HTR-8/SVneo (cell line): ENCODE measurements around the gene ZNF423.
A peak's percentile ranks its signal among the peaks of the same experiment; 100 is the strongest.

Experiments
- DNase-seq: peaks from one replicate; pipeline ENCODE4 v3.0.0; 2011; ENCODE audit warnings: low spot score, mixed read lengths; ENCODE audit not compliant: insufficient read length
- FAIRE-seq: peaks from 2 replicates; lab custom pipeline; 2011; peaks lifted over from hg19 to GRCh38; lab: Jason Lieb, UNC

Gene ZNF423

DNA sequence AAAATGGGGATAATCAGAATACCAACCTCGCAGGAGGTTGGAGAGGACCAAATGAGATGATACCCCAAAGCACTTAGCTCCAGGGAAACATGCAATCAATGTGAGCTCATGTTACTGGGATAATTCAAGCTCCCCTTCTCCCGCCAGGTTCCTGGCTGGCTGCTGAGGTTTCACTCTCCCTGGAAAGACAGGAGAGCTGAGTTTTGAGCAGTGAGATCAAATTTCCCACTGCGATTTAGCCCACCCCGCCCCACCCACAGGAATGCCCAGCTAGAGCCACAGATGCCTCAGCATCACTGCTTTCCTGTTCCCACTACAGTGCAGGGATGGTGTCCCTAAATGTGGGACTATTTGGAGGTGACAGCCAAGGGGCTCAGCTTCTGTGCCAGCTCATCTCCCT is 56.7 kb downstream of the ZNF423 start:
- FAIRE-seq: no peak
- DNase-seq: peak; percentile 26

DNA sequence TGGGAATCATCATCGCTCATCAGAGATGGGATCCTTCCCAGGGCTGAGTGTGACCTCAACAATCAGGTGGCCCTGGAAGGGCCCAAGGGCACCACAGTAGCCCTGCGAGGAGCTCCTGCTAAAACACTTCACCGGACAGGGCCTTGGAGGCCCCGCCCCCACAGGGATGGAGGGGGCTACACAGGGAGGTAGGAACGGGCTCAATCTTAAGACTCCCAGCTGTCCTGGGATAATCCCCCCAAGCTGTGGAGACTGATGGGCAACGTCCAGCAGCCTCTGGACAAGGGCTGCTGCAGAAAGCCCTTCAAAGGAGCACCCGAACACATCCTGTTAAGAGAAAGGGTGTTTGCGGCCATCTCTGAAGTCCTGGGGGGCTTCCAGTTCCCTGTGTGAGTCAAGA is 60.4 kb downstream of the ZNF423 start:
- no peak for DNase-seq
- no peak for FAIRE-seq

DNA sequence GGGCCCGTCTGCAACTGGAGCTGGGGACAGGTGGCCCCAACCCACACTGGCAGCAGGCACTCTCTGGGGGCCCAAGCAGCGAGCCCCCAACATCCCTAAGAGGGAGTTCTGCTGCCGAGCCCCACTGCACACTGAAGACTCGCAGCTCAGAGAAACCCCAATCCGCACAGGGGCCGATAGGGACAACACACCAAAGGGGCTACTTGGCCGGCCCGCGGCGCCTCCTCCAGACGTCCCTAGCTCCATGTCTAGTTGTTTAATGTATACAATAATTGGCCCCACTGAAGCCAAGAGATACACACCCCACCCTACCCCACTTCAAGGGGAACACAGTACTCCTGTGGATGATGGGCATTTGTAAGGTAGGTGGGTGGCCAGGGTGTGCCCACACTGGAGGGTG is 62.7 kb downstream of the ZNF423 start:
- DNase-seq (no peak), FAIRE-seq (no peak)

DNA sequence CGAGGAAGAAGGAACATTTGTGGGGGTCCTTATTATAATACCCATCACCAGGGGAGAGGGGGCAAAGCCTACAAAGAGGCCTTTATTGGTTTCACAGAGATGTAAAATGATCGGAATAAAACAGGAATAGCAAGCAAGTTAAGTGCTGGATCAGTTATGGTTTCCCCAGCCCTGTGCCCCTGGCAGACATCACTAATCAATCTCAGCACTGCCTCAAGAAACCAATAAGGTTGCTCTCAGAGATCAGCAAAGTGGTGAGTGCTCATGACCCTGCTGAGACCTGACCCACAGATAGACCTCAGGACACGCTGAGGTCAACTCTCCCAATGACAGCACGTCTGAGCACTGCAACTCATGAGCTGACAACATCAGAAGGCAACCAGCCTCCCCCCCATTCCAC is 66.3 kb downstream of the ZNF423 start:
- FAIRE-seq (no peak), DNase-seq (no peak)

DNA sequence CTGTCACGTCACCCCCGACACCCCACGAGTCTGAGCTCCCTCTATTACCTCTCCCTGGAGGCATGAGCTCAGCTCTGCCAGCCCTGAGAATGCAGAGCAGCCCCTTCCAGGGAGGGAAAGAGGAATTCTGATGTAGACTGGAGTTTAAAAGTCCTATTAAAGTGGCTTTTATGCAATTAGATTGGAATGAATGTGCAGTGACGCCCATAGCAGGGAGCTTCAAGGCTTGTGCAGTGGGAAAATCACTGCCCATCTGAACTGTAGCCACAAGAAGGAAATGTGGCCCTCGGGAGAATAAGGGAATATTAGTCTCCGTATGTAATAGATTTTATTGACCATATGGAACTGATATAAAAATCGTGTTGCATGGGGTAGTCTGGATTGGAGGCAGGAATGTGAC is 66.9 kb downstream of the ZNF423 start:
- no peak for FAIRE-seq
- no peak for DNase-seq

DNA sequence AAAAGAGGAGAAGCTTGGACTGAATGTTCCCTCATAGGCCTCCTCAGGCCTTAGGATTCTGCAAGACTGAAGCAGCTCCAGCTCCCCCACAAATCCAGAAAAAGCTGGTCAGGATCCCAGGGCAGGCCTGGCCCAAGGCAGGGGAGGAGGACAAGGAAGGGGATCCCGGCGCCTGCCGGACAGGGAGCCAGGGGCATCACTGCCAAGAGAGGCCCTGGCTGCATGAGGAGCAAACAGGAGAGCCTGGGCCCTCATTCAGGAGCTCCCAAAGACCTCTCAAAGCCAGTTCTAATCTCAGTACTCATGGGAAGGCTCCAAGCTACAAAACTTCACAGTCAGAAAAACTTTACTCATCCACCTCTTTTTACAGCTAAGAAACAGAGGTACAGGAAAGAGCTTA is 67.3 kb downstream of the ZNF423 start:
- DNase-seq: no peak
- no peak for FAIRE-seq

DNA sequence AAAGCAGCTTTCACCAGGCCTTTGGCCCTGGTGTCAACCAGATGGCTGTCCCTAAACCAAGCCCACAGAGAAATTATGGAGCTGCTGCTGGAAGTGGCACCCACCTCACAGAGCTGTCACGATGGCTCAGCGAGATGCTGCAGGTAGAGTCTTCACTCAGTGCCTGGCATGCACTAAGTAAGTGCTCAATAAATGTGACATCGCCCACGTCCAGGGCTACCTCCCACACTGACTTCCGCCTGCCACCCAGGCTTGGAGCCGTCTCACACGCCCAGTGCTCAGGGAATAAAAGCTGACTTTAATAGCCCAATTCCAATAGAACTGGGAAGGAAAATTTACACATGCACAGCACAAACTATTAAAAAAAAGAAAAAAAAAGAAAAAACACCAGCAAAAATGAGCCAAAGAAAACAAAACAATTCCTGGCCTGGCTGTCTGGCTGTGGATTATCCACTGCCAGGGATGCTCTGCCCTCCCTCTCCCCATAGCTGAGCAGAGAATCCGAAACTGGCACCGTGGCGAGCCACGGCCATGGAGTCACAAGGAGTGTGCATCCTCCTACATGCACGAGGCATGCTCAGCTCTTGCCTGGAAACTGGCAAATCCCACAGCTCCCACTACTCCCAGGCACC is 68.9 kb downstream of the ZNF423 start:
- no peak for DNase-seq
- no peak for FAIRE-seq

DNA sequence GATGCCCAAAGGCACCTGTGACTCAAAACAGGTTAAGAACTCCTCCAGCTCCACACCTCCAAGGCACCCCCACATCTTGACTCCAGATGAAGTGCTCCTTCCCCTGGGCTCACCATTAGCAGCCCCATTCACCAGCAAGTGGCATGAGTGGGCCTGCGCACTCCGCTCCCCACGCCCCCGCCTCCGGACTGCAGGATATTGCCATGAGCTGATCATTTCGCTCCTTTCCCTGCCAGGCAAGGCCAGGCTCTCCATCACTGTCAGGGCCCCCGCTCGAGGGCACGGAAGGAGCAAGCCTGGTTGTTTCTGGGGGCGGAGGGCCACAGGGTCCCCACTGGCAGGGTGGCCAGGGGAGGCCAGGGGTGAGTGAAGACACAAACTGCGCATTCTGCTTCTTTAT is 69.9 kb downstream of the ZNF423 start:
- FAIRE-seq: no peak
- DNase-seq: no peak

DNA sequence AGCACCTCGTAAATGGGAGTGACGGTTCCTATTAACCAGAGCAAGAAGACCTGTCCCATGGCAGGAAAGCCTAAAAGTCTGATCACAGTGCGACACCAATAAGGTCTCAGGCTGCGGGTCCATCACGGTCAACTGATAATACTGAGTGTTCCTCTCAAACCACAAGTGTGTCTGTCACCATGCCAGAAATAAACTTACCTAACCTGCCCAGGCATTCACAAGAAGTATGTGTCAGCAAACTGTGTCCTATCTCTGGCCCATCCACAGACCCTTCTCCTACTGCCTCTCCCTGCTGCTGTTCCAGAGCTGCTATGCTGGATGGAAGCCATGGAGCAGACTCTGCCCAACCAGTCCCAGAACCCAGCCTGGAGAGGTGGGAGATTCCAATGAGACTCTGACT is 73.5 kb downstream of the ZNF423 start:
- DNase-seq (no peak), FAIRE-seq (no peak)

DNA sequence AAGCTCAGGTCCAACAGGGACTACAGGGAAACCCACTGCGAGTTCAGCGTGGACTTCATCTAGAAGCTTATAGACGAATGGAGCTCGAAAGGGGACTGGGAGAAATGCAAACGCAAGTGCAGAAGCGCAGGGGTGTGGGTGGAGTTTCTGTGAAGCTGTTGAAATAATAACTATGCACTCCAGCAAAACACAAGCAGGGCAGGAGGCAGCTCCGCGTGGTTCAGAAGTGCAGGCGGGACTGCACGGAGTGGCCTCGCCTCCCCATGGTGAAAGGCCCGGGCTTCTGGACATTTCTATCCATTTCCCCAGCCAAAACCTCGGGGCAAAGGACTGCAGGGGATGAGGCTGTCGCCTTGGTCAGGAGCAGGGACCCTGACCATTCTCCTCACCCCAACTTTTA is 74.5 kb downstream of the ZNF423 start:
- no peak for DNase-seq
- no peak for FAIRE-seq

DNA sequence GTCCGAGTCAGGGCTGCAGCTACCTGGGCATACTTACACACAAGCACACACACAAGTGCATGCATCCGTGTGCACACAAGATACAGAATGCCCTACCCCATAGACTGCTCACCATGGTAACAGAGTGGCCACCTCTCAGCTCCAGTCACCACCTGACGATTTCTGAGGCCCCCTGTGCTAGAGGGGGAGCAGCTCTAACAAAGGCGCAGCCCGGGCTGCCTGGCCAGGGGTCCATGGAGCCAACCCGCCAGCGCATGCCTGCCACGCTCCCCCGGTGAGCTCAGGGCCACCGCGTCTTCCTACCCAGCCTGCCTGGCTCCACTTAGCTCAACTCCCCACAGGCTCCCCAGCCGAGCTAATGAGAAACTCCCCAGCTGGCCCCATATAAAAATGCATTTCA is 75.5 kb downstream of the ZNF423 start:
- DNase-seq: no peak
- FAIRE-seq: no peak

DNA sequence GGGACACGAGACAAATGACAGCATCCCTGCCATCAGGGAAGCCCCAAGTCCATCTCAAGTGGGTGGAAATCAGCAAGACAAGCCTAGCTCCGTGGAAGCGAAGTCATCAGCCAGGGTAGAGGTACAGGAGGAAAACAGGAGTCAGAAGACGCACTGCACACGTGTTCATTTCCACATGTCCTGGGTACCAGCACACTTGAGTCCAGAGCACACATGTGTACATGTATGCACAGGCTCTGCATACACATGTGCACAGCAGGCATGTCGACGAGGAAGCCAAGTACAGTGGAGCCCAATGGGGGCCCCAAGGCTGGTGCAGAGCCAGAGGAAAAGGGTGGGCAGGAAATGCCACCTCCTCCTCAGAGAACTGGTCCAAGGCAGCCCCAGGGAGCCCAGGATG is 75.9 kb downstream of the ZNF423 start:
- no peak for FAIRE-seq

DNA sequence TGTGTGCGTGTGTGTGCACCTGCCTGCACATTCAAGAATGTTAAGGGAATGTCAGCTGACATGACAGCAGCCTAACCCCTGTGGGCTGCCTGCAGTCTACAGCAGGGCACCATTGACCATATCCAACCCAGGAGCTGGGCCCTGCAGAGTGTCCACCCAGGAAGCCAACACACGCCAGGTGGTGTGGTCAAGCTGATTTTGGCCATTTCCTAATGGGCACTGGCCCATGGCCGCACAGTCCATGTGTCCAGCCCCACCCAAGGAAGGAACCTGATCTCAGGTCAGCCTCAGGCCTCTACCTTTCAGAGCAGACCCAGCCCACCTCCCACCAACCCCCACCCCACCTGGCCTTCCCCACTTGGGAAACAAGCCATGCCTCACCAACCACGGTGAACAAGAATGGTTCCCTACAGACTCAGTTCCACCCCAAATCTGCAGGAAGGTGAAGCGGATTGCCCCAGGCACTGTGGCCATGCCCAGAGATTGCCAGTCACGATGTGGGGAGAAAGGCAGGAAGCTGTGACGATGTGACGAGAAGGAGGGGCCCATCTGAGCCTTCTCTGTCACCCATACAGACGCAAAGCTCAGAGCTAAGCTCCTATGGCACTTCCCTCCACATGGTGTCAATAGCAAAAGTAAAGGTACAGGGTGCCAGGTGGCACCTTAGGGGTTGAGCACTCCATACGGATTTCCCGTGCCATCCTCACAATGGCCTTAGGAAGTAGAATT is 77.5 kb downstream of the ZNF423 start:
- no peak for DNase-seq
- no peak for FAIRE-seq

More for the DNA sequence above, 75.9 kb downstream of the ZNF423 start:
- DNase-seq: no peak

DNA sequence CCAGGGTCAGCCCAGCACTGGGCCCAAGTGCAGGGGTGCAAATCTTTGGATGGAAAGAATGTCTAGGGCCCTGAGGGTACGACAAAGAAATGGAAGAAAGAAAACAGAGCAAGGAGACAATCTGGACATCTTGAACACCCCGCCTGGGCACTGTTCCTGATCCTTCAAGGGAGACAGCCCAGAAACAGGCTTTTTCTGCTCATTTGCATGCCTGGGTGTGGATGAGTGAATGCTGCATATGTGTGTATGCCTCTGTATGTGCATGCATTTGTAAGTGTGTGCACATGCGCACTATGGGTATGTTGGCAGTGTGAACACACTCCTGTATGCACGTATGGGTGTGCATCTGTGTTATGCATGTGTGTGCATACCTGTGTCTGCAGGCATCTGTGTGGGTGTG is 79.2 kb downstream of the ZNF423 start:
- no peak for DNase-seq
- FAIRE-seq: no peak

DNA sequence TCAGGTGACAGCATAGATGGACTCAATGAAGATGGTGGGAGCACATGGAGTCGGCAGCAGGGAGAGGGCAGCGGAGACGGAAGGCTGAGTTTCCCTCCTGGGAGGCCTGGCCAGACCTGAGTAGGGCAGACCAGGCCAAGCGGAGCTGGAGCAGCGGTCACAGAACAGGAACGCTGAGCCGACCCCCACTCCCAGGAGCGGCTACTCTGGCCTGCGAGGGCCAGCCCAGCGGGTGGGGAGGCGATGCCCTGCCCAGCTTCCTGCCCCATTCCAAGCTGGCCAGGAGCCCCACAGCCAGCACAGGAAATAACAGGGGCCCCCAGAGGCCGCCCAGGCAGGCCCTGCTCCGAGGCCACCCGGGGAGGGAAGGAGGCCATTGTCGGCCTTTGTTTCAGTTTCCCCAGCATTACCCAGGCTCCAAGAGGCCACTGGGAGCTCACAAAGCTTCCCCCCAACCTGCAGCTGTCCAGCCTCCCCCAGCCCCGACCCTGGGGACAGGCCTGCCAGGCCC is 79.8 kb downstream of the ZNF423 start:
- no peak for FAIRE-seq
- DNase-seq: no peak

DNA sequence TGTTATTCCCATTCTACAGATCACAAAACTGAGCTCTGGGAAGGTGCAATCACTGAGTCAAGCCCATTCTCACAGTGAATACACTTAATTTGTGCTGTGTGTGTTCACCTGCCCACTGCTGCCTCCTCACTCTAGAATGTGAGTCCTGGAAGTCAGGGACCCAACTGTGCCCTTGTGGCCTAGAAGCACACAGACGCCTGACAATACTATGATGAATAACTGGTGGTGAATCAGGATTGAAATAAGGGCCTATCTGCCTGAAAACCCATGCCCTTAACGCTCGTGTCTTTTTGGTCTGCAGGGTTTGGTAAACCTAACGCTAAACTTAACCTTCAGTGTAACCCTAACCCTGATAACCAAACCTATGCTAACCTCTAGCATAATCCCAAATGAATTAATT is 80.3 kb downstream of the ZNF423 start:
- DNase-seq: no peak
- no peak for FAIRE-seq

DNA sequence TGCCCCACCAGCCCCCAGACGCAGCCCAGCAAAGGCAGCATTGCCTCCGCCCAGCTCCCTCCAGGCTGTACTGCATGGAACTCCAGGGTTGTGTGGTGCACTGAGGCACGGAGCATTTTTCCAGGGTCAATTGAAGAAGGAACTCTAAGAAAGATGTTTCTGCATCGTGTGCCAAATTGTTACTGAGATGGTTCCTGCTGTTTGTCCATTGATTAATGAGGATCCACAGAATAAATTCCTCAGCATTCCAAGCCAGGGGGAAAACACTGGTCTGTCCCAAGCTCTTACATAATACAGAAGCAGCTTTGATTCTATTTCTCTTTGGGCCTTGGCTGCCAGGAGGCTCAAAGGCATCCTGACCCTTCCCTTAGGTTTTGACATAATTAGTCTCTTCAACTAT is 80.9 kb downstream of the ZNF423 start:
- no peak for FAIRE-seq
- no peak for DNase-seq

DNA sequence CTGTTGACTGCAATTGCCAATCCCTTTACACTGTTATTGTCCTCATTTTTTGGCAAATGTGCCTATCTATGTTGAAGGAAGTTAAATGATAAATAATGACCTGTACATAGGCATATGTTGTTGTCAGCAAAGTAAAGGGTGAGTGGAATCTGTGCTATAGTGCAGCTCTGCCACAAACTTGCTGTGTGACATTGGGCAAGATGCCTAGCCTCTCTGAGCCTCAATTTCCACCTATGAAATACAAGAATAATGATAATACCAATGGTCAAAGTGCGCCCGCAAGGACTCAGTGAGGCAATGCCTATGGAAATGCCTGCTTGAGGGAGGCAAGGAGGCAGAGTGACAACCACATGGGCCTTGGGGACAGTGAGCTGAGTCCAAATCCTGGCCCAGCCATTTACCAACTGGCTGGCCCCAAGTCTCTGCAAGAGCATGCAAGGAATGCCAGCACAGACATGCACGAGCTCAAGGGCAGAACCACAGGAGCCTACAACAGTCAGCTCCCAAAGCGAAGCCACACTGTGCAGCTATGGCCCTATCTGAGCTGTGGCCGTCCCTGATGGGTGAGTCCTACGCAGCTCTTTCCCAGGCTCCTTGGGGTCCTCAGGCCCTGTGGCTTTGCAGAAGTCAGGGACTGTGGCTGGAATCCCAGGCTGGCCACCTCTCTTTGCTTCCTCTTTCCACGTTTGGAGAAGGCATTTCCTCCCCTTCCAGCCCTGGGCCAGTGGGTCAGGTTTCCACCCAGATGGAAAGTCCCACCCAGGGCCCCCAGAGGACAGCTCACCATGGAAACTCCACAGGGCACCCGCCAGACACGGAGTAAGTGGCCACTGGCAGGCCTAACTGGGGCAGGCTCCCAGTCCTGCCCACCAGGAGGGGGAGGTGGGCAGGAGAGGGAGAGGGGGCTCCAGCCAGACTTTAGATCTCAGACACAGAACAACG is 82.1 kb downstream of the ZNF423 start:
- FAIRE-seq (no peak), DNase-seq (no peak)

DNA sequence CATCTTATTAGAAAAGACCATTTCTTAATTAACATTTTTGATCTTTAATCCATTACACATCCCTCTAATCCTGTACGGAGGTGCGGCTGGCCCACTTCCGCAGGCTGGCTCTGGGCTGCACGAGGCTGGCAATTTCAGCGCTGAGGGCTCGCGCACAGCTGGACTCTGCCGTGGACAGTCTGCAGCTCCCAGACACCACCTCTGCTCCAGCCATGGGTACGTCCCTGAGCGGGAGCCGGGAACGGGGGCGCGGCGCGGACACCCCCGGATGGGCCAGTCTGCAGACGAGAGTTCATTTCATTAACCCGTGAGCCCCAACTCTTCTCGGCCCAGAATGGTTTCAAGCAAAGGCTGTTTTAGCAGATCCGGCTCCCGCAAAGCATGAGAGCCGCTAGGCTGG is 87.9 kb downstream of the ZNF423 start:
- no peak for FAIRE-seq
- no peak for DNase-seq

DNA sequence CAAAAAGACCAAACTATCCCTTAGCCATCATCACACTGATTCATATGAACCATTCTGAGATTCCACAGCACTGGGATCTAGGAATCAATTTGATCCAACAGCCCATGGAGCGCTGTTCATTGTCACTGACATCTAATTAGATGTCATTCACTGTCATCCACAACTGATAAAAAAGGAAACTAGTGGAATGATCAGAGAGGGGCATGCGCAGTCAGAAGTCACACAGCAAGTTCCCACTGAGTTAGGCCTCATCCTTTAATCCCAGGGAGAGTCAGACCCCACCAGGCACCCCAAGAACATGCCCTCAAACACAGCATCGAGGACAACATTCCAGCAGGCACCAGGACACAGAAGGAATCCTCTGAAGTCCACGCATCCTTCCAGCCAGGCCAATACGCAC is 88.5 kb downstream of the ZNF423 start:
- no peak for DNase-seq
- FAIRE-seq: no peak

DNA sequence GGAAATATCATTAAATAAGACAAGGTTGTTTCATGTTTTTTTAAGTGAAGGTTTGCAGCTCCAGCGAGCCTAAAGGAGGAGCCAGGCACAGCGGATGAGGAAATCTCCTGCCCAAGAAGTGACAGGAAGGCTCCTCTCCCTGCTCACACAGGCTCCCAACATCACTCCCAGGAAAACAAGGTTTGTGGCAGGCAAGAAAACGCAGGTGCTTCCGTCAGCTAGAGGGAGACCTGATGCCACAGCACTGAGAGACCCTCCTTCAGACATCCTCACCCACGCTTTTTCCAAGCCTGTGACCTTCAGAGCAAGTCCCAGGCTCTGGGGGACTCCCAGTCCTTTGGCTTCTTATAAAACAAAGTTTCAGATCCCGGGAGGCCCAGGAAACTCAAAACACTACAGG is 89.7 kb downstream of the ZNF423 start:
- DNase-seq: no peak
- no peak for FAIRE-seq
